Vagina (tissue), 2 donors: ENCODE results near the gene DSE. TPM values are rescaled to one million over a fixed set of nuclear protein-coding genes. Genes with fewer than 3 reads are reported as not detected.

Experiments
- DNase-seq, 2 donors: peaks; one replicate each; pipeline ENCODE4 v3.0.0-alpha.2; 2017; ENCODE audit errors: extremely low spot score in 2 of 2
- H3K27ac ChIP-seq: fragments of 200-600 bp; sonication (generic); one replicate; pipeline ENCODE4 v1.5.1; 2019
- H3K27me3 ChIP-seq: fragments of 200-600 bp; sonication (generic); one replicate; pipeline ENCODE4 v1.5.1; 2019
- H3K36me3 ChIP-seq, 2 donors: fragments of 200-600 bp; sonication (generic); one replicate each; pipeline ENCODE4 v1.5.1; 2017 to 2019
- H3K4me1 ChIP-seq: fragments of 200-600 bp; sonication (generic); one replicate; pipeline ENCODE4 v1.5.1; 2019
- H3K4me3 ChIP-seq, 2 donors: fragments of 200-600 bp; sonication (generic); 1 replicate in 1 of 2; 2 replicates in 1 of 2; pipeline ENCODE4 v1.5.1; 2016 to 2019
- H3K9me3 ChIP-seq: fragments of 200-600 bp; sonication (generic); one replicate; pipeline ENCODE4 v1.5.1; 2019
- POLR2A ChIP-seq, 2 donors: fragments of 450-650 bp; IDR thresholded peaks; one replicate each; pipeline ENCODE4 v1.6.1; 2017; ENCODE audit warnings: antibody characterized with exemption in 2 of 2, mild to moderate bottlenecking in 2 of 2, moderate library complexity in 2 of 2
- POLR2AphosphoS5 ChIP-seq, 2 donors: sonication (generic); formaldehyde crosslinking; IDR thresholded peaks; one replicate each; pipeline ENCODE4 v1.9.0; 2017; ENCODE audit warnings: antibody characterized with exemption in 2 of 2, mild to moderate bottlenecking in 2 of 2, low read depth in 1 of 2; ENCODE audit not compliant: insufficient read depth in 1 of 2
- intact Hi-C: fragments of 100-400 bp; cut with DNase I; formaldehyde crosslinking; loops from one replicate; pipeline ENCODE4 v1.15.1; 2023
- total RNA-seq: library from RNA; depleted of rRNA; stranded (reverse); fragments of >200 nt; gene quantifications from one replicate; pipeline ENCODE4 v1.2.3, GENCODE V29; 2016
- TF ChIP-seq, protein P1 (sequence below), 3 experiments: fragments of 450-650 bp in 2 of 3; fragments of 200-600 bp in 1 of 3; sonication (generic) in 1 of 3; IDR thresholded peaks; one replicate each; pipeline ENCODE4 v1.5.1; 2017 to 2019; ENCODE audit warnings: antibody characterized with exemption in 3 of 3, mild to moderate bottlenecking in 2 of 3, moderate library complexity in 2 of 3

The DSE gene
- total RNA-seq, 1 donor from 2014 or later: 33.1 TPM

DNA sequence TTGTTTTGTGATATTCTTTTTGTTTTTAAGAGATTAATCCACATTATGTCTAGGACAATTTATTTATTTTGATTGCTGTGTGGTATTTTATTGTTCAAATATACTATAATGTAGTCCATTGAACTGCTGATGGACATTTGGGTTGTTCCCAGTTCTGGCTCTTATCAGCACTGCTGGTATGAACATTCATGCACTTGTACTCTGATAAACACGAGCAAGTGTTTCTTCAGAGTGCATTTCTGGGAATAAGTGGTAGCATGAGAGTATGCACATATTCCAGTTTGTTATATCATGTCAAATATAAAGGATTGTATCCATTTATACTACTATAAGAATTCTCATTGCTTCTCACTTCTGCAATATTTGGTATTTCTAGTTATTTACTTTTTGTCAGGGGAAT, 97.5 kb downstream of the DSE start:
- no peaks in the 10 kb centered on the region for H3K9me3 ChIP-seq
- no peak overlapping the region for H3K27ac ChIP-seq
- no peaks in the 10 kb centered on the region for H3K4me1 ChIP-seq
- H3K4me3 ChIP-seq: no peak overlapping the region
- TF ChIP-seq POLR2A (IDR thresholded peaks at IDR 0.05) (no peak), POLR2AphosphoS5 (IDR thresholded peaks at IDR 0.05; ENCODE audit: insufficient read depth in 1 of 2, low read depth in 1 of 2) (no peak)
- TF ChIP-seq, protein P1, sequence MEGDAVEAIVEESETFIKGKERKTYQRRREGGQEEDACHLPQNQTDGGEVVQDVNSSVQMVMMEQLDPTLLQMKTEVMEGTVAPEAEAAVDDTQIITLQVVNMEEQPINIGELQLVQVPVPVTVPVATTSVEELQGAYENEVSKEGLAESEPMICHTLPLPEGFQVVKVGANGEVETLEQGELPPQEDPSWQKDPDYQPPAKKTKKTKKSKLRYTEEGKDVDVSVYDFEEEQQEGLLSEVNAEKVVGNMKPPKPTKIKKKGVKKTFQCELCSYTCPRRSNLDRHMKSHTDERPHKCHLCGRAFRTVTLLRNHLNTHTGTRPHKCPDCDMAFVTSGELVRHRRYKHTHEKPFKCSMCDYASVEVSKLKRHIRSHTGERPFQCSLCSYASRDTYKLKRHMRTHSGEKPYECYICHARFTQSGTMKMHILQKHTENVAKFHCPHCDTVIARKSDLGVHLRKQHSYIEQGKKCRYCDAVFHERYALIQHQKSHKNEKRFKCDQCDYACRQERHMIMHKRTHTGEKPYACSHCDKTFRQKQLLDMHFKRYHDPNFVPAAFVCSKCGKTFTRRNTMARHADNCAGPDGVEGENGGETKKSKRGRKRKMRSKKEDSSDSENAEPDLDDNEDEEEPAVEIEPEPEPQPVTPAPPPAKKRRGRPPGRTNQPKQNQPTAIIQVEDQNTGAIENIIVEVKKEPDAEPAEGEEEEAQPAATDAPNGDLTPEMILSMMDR (IDR thresholded peaks at IDR 0.05): no peak
- no peaks in the 10 kb centered on the region for H3K36me3 ChIP-seq
- H3K27me3 ChIP-seq: no peaks in the 10 kb centered on the region
- DNase-seq: no peak
- intact Hi-C loops: no loop called here

DNA sequence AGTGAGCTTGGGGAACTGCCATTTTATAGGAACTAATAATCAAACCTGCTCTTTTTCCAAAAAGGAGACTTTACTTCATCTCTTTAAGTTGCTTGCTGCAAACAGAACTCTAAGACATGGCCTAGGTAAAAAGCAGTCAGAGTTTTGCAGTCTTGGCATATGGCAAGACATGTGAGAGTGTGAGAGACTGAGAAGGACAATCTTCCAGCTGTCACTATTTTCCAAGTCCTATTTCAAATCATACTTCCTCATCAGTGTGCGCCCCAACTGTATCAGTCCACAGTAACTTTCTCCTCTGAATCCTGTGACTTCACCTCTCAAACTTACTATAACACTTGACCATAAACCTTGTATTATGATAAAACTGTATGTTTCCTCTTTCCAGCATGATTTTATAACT, 100.8 kb downstream of the DSE start:
- Histone ChIP-seq H3K27ac (no peak overlapping the region), H3K4me3 (no peak overlapping the region), H3K9me3 (no peaks in the 10 kb centered on the region), H3K4me1 (no peaks in the 10 kb centered on the region), H3K27me3 (no peaks in the 10 kb centered on the region), H3K36me3 (no peaks in the 10 kb centered on the region)
- TF ChIP-seq POLR2AphosphoS5 (IDR thresholded peaks at IDR 0.05; ENCODE audit: insufficient read depth in 1 of 2, low read depth in 1 of 2) (no peak), POLR2A (IDR thresholded peaks at IDR 0.05) (no peak)
- TF ChIP-seq, protein P1 (IDR thresholded peaks at IDR 0.05): no peak
- intact Hi-C loops: no loop called here
- no peak for DNase-seq

DNA sequence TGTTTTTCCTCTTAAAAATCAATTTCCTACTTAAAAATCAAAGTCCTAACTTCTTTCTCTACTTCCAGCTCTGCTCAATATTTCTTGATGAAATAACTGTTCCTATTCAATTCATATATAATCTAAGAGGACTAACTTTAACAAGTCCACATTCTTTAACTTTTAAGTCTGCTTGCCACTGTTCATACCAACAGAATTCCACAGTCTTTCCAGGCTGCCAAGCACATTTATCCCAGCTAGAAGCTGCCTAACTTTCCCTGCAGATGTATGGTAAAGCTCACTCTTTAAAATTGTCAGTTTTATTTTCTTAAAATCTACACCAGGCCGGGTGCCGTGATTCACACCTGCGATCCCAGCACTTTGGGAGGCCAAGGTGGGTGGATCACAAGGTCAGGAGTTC, 102.0 kb downstream of the DSE start:
- no peak overlapping the region for H3K27ac ChIP-seq
- H3K4me3 ChIP-seq: no peak overlapping the region
- no peaks in the 10 kb centered on the region for H3K9me3 ChIP-seq
- H3K27me3 ChIP-seq: no peaks in the 10 kb centered on the region
- TF ChIP-seq, protein P1 (IDR thresholded peaks at IDR 0.05): no peak
- TF ChIP-seq POLR2AphosphoS5 (IDR thresholded peaks at IDR 0.05; ENCODE audit: insufficient read depth in 1 of 2, low read depth in 1 of 2): no peak
- no peak for TF ChIP-seq POLR2A (IDR thresholded peaks at IDR 0.05)
- intact Hi-C loops: no loop called here
- H3K4me1 ChIP-seq: no peaks in the 10 kb centered on the region
- no peak for DNase-seq
- H3K36me3 ChIP-seq: no peaks in the 10 kb centered on the region

DNA sequence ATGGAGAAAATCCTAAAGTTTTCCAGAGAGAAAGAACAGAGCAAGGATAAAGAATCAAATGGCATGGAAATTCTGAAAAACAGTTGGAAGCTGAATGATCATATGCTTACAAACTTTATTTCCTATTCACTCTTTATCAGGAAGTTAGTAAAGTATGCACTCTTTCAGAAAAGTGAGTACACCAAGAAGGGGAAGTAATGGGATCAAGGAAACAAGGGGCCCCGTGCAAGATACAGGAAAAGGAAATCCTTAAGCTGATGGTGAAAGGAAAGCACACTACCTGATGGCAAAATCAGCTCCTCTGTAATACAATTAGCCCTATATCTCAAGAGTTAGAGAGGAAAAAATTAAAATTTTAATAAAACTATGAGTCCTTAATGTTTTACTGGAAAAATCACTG, 104.4 kb downstream of the DSE start:
- H3K4me3 ChIP-seq: no peak overlapping the region
- H3K27ac ChIP-seq: no peak overlapping the region
- no peak for DNase-seq
- no peaks in the 10 kb centered on the region for H3K9me3 ChIP-seq
- H3K4me1 ChIP-seq: no peaks in the 10 kb centered on the region
- no peaks in the 10 kb centered on the region for H3K36me3 ChIP-seq
- no peaks in the 10 kb centered on the region for H3K27me3 ChIP-seq
- no peak for TF ChIP-seq POLR2A (IDR thresholded peaks at IDR 0.05)
- no peak for TF ChIP-seq POLR2AphosphoS5 (IDR thresholded peaks at IDR 0.05; ENCODE audit: insufficient read depth in 1 of 2, low read depth in 1 of 2)
- TF ChIP-seq, protein P1 (IDR thresholded peaks at IDR 0.05): no peak
- intact Hi-C loops: no loop called here

DNA sequence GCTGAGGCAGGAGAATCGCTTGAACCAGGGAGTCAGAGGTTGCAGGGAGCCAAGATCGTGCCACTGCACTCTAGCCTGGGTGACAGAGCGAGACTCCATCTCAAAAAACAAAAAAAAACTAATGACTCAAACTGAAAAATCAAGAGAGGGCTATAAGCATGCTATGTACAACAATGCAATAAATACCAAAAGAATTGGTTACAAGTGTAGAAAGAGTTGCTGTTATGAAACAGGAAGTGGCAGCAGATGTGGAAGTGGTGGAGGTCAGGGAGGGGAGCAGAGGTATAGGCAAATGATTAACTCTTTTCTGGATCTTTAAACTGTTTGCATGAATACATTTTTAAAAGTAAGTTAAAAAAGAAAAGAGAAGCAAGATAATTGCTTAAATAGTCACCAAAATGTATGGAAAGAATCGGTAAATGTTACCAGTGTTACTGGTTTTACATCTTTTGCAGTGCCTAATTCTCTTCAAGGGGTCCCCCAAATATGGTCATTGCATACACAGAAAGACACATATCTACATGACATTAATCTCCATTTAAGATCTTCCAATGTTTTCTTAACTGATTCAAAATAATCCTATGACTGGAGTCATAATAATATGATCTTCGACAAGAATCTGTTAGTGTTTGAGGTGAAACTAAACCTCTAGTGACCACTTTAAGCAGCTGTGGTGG, 105.4 kb downstream of the DSE start:
- no peaks in the 10 kb centered on the region for H3K9me3 ChIP-seq
- H3K4me1 ChIP-seq: no peaks in the 10 kb centered on the region
- TF ChIP-seq, protein P1 (IDR thresholded peaks at IDR 0.05): no peak
- TF ChIP-seq POLR2AphosphoS5 (IDR thresholded peaks at IDR 0.05; ENCODE audit: insufficient read depth in 1 of 2, low read depth in 1 of 2): no peak
- no peak for TF ChIP-seq POLR2A (IDR thresholded peaks at IDR 0.05)
- intact Hi-C loops: no loop called here
- no peak overlapping the region for H3K4me3 ChIP-seq
- H3K36me3 ChIP-seq: no peaks in the 10 kb centered on the region
- H3K27me3 ChIP-seq: no peaks in the 10 kb centered on the region
- H3K27ac ChIP-seq: no peak overlapping the region
- DNase-seq: no peak
